Stimulated activated CD8-positive, alpha-beta memory T cell treated with anti-CD3 and anti-CD28 coated beads, Interleukin-7, amount 100 ng/mL, for 48 hours (primary cell): ENCODE measurements around the gene PANK3.
"Not testable (repeated sequence)": the region's sequence is repeated elsewhere in the genome, so short reads cannot be mapped to it uniquely, and the experiment has no call there.

Source experiments
- DNase-seq, 2 donors: peaks; one replicate each; pipeline ENCODE4 v3.0.0-alpha.2; 2020; ENCODE audit warnings: low read depth in 1 of 2; ENCODE audit errors: extremely low read depth in 1 of 2

Gene PANK3

DNA sequence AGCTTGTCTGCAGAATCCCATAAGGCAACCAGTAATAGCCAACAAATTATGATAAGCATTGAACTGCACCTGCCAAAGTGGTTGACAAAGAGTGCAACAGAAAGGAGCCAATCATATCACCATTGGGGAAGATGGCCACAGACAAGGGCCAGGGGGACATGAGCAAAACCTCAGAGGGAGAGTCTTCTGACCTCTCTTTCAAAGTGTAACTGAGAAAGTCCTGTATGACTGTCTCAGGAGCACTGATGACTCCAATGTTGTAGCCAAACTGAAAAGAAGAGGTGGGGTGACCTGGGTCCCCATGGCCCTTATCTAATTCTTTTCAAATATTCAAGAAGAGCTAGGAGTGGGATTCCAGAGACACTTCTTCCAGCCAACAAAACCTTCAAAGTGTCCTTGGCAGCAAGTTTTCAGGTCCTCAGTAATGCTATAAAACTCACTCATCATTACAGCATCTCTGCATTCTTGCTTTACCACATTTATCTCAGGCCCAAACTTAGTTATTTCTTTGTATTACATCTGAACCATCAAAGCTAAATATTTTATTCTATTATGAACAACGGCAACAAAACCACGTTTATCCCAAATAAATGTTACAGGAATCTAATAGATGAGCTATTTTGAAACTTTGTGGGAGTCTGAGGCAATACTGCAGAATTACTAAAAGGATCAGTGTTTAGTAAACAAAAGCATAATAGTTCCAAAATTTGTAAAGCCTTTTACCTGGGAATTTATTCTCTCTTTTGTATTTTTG, 25.6 kb downstream of the PANK3 start:
- no peak for DNase-seq

DNA sequence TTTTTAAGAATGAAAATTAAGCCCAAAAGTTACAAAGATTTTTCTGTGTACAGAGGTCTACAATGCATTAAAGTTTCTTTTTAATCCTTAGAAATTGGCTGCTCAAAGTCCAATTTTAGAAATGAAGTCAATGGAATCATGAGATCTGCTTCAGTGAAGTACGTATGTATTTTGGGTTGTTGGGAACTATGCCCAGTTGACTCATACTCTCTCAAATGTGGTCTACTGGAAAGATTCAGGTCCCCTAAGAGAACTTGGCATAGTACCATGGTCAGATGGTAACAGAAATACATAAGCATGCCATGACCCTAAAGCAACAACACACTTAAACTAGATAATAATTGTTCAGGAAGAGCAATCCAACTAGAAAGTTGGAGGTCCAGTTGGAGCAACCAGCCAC, 27.0 kb downstream of the PANK3 start:
- DNase-seq = no peak

DNA sequence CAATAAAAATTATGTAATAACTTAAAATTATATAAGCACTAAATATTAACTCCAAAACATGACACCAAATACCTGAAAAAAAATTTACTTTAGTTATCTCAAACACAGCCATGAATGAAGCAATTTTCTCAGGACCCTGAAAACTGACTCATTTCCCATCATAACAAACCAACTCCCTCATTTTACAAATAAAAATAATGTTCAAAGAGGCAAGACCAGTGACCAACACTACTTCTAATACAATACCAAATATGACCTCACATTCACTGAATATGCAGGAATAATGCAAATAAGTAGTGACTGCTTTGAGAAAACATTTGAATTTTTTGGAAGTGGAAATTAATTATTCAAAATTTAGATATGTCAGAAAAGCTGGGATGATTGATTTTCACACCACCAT, 28.5 kb downstream of the PANK3 start:
- DNase-seq = no peak

DNA sequence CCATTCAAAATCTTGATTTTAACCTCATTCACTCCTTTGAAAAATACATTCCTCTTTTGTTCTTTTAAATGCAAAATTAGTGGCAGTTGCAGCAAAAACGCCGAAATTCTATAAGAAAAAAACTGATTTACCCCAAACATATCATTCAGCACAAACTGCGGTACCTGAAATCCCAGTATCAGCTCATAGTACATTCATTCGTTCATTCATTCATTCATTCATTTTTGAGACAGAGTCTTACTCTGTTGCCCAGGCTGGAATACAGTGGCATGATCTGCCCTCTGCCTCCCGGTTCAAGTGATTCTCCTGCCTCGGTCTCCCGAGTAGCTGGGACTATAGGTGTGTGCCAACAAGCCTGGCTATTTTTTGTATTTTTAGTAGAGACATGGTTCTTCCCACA, 29.6 kb downstream of the PANK3 start:
- DNase-seq = no peak

DNA sequence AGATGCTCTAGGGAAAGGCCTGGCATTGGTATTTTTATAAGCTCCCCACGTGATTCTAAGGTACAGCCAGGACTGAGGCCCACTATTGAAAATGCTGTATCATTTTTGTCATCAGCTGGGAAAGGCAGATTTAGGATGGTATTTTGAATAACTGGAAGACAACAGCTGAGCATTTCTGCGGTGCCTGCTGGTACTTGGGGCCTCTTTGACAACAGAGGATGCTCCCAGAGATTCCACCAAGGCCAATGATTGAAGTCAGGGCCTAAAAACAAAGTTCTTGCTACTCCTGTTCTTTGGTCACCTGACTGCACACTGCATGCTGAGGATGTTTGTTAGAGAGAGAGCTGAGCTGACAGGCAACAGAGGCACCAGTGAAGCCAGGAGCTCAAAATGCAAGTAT, 42.0 kb downstream of the PANK3 start:
- no peak for DNase-seq

DNA sequence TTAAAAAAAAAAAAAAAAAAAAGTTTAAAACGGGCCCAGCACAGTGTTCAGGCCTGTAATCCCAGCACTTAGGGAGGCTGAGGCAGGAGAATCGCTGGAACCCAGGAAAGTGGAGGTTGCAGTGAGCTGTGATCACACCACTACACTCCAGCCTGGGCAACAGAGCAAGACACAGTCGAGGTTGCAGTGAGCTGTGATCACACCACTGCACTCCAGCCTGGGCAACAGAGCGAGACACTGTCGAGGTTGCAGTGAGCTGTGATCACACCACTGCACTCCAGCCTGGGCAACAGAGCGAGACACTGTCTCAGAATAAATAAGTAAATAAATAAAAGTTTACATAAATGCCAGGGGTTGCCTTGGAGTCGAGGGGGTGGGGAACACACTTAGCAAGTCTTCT, 44.8 kb downstream of the PANK3 start:
- DNase-seq = not testable (repeated sequence)

DNA sequence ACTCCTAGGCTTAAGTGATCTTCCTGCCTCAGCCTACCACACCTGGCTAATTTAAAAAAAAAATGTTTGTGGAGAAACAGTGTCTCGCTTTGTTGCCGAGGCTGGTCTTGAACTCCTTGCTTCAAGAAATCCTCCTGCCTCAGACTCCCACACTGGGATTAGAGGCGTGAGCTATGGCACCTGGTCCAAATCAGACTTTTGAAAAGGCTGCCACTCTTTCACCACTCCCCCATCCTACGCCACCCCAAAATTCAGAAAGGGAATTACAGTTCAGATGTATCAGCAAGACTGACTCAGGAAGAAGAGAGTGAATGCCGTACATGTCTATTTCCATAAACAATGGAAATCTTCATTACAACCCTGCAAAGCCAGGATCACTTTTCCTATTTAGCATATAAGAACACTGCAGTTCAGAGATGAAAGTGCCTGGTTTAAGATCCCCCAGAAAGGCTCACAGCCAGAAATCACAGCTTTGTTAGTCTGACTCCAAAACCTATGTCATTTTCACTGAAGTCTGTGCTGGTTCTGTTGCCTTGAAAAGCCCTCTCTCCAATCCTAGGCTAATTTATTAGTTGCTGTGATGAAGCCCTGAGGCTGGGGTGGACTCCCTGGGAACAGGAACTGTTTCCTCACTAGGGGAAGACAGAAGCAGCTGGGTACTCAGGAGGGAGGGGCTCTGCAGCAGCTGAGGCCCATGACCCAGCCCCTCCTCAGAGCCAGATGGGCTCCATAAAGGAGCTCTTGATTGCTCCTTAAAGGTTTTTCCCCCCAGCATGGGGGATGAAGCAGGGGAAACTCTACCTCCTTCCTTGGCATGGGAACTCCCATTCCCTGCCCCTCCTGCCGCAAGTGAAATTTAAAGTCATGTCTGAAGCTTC, 46.9 kb downstream of the PANK3 start:
- no peak for DNase-seq

DNA sequence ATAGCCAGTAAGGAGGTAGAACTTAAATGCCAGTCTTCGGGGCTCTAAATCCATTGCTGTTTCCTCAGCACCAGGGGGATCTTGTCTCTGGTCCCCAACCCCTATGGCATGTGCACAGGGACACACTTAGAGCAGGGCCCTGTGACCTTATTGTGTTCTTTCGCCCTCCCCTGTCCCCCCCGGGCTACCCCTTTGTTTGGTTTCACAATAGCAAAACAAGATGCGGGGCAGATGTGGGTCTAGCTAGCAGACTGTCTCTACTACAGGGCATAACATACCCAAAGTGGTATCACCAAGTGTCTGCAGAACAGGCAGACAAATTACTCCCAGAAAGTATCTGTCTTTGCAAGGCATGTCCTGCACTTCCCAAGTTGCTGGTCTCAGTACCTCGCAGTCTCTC, 48.0 kb downstream of the PANK3 start:
- DNase-seq = no peak

DNA sequence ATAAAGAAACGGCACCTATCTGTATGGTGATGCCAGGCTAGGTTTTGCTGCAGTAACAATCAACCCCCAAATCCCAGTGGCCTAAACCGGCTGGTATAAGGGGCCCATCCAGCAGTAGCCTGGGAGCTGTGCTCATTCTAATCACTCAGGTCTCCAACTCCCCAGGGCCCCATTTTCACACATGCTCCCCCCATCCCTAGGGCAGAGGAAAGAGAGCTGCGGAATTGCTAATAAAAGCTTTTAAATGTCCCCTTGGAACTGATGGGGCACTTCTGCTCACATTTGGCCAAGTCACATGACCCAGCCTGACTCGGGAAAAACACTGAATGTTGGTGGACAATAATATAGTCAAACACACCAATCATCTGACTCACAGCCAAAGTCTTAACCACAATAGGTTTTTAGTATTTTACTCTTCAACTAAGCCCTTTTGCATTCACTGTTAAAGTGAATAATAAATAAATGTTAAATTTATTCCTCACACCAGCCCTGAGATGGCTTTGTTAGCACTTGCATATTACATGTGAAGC, 48.5 kb downstream of the PANK3 start:
- DNase-seq = no peak

DNA sequence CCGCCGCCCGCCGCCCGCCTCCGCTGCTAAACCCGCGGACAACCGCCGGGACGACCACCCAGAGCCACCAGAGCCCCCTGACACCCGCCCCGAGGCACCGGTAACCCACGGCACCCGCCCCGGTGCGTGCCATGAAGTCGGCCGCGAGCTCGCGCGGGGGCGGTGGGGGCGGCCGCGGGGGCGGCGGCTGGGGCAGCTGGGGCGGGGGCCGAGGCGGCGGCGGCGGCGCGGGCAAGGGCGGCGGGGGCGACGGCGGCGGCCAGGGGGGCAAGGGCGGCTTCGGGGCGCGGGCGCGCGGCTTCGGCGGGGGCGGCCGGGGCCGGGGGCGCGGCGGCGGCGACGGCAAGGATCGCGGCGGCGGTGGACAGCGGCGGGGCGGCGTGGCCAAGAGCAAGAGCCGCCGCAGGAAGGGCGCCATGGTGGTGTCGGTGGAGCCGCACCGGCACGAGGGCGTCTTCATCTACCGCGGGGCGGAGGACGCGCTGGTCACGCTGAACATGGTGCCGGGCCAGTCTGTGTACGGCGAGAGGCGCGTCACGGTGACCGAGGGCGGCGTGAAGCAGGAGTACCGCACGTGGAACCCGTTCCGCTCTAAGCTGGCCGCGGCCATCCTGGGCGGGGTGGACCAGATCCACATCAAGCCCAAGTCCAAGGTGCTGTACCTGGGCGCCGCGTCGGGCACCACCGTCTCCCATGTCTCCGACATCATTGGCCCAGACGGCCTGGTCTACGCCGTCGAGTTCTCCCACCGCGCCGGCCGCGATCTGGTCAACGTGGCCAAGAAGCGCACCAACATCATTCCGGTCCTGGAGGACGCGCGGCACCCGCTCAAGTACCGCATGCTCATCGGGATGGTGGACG, 49.6 kb downstream of the PANK3 start:
- DNase-seq = no peak

DNA sequence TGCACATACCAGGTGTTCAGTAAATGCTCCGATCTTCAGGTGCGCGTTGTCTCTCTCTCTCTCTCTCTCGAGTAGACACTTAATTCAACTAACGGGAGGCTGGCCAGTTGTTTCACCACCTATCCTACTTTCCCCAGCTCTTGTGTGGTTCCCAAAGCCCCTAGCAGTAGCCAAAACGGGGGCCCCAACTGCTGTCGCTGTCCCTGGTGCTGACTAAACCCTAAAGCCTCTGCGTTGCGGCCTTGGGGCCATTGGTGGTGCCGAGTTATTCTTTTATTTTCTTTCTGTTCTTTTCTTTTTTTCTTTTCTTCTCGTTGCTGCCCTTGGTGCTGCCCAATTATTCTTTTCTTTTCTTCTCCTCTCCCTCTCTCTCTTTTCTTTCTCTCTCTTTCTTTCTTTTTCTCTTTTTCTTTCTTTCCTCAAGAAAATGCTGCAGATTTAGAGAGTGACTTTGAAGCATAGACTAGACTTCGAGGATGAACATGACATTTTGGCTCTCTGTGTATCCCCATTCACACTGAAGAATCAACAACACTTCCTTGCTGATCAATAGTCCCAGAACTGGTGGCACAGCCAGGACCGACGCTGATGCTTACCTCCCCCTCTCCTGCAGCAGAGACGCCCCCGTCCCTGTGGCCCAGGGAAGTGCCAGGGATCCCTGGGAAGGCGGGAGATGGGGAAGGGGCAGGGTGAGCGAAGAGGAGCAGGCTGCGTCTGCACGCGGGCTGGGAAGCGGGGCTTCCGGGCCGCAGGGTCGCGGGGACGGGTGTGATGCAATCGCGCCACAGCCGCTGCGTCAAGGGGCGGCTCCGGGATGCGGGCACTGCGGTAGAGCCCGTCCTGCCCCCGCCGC, 50.4 kb downstream of the PANK3 start, which contains the start of gene FBLL1:
Gene FBLL1, plus strand, starts transcription at position 785 of the 853 bp plus-strand sequence. CDS start 200 bp downstream, outside the sequence.
- no peak for DNase-seq

DNA sequence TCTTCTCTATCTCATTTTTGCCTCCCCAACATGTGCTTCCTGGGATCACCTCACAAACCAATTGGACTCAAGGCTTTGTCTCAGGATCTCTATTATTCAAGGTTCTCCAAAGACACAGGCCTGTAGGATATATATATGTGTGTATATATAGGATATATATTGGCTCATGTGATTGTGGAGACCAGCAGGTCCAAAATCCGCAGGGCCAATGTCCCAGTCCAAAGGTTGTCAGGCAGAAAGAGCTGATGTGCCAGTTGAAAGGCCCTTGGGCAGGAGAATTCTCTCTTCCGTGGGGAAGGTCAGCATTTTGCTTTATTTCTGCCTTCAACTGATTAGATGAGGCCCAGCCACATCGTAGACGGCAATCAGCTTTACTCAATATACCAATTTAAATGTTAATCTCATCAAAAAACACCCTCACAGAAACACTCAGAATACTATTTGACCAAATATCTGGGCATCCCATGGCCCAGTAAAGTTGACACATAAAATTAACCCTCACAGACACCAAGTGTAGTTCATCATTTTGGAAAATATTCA, 51.3 kb downstream of the PANK3 start:
- DNase-seq = no peak

DNA sequence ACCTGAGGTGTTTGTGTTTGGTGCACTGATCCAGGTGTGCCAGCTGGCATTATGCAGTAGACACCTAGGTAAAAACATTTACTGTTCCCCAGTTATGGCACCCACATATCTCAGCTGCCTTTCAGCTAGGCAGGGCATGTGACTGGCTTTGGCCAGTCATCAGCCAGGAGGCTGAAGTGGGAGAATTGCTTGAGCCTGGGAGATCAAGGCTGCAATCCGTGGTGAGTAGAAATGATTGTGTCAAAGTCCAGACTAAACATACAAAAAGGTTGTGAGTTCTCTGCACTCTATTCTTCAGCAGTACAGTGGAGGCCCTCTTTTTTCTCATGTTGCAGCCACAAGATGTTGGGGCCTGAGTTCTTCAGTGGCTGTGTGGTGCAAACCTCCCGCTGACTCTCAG, 53.3 kb downstream of the PANK3 start:
- DNase-seq = no peak

DNA sequence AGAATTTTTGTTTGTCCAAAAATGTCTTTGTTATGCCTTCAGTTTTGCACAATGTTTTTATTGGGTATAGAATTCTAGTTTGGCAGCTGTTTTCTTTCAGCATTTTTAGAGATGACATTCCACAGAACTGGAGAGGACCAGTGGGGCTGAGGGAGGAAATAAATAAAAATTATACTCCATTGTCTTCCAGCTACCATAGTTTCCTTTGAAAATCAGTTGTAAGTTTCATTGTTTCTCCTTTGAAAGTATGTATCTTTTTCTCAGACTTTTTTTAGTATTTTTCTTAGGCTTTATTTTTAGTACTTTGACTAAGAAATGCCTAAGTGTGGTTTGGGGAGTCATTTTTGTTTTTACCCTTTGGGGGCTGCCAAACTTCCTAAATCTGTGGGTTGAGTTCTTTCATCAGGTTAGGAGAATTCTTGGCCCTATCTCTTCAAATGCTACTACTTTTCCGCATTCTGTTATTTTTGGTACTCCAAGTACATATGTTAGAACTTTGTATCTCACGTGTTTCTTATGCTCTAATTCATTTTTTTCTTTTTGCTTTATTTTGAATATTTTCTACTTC, 65.2 kb downstream of the PANK3 start:
- DNase-seq = no peak

DNA sequence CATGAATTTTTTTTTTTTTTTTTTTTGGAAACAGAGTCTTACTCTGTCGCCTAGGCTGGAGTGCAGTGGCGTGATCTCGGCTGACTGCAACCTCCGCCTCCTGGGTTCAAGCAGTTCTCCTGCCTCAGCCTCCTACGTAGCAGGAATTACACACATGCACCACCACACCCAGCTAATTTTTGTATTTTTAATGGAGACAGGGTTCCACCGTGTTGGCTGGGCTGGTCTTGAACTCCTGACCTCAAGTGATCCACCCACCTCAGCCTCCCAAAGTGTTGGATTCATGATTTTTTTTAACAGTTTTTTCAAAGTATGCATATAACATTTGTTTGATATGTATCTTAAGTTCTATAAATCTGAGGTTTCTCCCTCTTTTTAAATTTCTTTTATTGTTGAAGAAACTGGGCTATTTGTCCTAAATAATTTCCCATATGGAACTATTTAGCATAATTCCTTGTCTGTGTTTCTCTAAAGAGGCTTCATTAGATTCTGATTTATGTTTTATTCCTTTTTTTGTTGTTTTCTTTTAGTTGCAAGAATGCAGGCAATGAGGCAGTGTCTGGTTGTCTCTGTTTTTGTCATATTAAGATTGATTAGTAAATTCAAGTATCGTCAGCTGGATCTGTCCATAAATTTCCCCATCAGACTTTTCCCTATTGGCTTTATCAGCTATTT, 76.5 kb downstream of the PANK3 start:
- no peak for DNase-seq
